Measurements from ENCODE around the gene ECHS1.
"Not testable (repeated sequence)": the region's sequence is repeated elsewhere in the genome, so short reads cannot be mapped to it uniquely, and the experiment has no call there.

ECHS1 gene

GRCh38 chr10:133373174-133374090 lies at the start of gene ECHS1:
TSS of gene ECHS1 (minus strand) at chr10:133373354. CDS start at chr10:133373333, 21 bp downstream.
- DNase-seq (ENCODE audit: low read depth in 2 of 2): peak; percentile 82 to 84

DNA sequence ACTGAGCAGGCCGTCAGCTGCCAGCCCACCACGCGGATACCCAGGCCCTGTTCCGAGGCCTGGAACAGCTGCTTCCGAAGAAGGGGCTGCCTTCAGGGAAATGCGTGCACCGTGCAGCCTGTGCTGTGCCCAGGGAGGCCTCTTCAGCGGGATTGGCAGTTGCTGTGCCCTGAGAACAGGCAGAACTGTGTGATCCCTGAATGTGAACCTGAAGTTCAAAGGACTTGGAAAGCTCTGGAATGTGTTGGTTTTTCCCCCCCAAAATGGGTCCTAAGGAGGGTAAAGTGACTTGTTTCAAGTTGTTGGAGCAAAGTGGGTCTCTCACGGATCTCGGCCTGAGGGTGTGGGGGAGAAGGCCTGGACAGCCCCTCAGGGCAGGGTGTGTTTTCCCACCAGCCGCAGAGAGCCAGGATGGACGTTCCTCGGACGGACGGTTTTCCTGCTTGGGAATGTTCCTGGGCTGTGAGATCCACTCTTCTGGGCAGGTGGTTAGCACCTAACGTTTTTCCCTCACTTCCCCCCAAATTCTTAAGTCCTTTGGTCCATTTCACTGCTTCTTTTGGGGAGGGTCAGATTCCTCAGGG lies 49.2 kb upstream of the ECHS1 start:
- DNase-seq (ENCODE audit: low read depth in 2 of 2): no peak

DNA sequence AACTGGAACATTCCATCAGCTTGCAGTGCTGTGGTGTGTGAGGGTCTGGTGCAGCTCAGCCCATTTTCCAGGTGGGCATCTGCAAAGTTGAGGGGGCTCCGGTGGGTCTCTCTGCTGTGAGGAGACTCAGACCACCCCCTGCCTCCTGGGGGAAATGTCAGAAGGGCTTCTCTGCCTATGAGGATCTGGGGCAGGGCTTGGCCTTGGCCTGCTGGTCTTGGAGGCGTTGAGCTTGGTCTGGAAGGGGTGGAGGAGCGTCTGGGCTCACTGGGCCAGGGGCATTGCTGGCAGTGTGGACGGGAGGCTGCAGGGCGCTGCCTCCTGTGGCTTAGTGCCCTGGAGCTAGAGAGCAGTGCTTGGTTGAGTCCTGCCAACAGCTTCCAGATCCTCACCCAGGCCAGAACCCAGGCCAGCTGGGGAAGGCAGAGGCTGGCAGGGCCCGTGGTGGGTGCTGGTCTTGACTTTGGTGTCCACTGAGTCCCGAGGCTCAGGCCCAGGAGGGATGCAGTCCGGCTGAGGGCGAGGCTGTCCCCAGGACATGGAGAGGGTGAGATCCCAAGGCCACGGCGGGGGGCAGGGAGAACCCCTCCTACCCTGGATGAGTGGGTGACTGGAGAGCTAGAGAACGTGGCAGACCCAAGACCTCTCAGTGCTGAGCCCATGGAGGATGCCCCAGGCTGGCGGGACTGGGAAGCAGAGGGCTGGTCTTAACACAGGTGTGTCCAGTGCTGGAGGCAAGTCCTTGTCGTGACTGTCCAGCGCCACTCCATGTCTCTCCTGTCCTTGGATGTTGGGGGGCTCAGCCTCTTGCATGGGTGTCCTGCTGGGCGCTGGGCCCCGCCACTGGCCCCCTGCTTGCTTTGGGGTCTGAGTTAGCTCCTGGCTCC lies 48.4 kb upstream of the ECHS1 start:
- no peak for DNase-seq (ENCODE audit: low read depth in 2 of 2)

DNA sequence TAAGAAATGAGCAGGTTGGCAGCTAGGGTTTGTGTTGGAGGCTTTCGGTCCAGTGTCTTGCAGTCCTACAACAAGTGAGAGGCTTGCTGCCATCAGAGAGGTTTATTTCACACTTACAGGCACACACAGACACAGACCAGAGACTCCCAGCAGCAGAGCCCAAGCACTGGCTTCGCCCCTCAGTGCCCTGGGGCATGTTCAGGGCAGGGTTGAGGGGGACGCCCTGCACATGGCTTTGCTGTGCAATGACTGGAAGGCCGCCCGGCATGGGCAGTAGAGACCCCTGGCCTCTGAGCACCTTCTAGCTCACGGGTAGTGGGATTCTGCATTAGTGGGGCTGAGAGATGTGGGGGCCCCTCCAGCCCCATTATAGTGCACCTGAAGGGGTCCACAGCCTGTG lies 47.4 kb upstream of the ECHS1 start:
- no peak for DNase-seq (ENCODE audit: low read depth in 2 of 2)

- DNase-seq (ENCODE audit: low read depth in 2 of 2): no peak
Measured at GRCh38 chr10:133420028-133420427, 46.9 kb upstream of the ECHS1 start.

GRCh38 chr10:133419211-133419950 lies 46.2 kb upstream of the ECHS1 start:
- DNase-seq (ENCODE audit: low read depth in 2 of 2): no peak

DNA sequence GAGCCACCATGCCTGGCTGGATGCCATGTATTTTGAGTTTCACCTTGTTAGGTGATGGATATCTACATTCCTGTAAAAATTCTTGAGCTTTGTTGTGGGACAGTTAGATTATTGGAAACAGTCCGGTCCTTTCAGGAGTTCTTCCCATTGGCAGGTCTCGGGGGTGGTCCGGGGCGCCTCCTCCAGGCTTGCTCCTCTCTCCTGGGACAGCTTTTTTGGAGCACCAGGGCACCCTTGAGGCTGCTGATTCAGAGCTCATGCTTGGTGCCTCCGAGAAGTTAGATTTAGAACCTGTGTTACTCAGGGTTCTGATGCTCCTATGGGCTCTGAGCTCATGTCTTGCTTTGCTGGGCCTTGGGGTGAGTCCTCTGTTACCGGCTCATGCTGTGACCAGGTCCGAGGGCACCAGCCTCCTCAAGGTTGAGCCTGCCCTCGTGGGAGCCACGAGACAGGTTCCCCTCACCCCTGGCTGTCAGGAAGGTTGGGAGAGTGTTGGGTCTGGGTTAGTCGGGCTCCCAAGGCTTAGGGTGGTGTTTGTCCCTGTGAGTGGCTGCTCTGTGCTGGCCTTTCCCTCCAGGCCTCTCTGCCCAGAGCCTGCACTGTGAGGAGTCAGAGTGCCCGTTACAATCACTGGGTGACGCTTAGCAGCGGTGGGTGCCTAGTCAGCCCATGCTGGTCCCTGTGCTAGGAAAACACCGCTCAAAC lies 45.3 kb upstream of the ECHS1 start:
- DNase-seq (ENCODE audit: low read depth in 2 of 2): no peak

- DNase-seq (ENCODE audit: low read depth in 2 of 2): no peak
Measured at GRCh38 chr10:133415752-133416151, 42.6 kb upstream of the ECHS1 start.

GRCh38 chr10:133414401-133414800 lies 41.2 kb upstream of the ECHS1 start:
- not testable (repeated sequence) for DNase-seq (ENCODE audit: low read depth in 2 of 2)

- no peak for DNase-seq (ENCODE audit: low read depth in 2 of 2)
Measured at GRCh38 chr10:133412381-133412711, 39.2 kb upstream of the ECHS1 start.

GRCh38 chr10:133411523-133412380 lies 38.6 kb upstream of the ECHS1 start:
- DNase-seq (ENCODE audit: low read depth in 2 of 2): no peak

DNA sequence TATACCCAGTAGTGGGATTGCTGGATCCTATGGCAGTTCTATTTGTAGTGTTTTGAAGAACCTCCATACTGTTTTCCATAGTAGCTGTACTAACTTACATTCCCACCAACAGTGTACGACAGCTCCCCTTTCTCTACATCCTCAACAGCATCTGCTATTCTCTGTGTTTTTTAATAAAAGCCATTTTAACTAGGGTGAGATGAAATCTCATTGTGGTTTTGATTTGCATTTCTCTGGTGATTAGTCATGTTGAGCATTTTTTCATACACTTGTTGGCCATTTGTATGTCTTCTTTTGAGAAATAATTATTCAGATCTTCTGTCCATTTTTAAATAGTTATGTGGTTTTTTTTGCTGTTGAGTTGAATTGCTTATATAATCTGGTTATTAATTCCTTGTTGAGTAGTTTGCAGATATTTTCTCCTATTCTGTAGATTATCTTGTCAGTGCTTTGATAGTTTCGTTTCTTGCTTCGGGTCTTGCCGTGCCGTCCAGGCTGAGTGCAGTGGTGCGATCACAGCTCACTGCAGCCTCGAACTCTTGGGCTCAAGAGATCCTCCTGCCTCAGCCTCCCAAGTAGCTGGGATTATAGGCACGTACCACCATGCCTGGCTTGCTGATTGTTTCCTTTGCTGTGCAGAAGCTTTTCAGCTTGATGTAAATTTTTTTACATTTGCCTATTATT lies 32.8 kb upstream of the ECHS1 start:
- DNase-seq (ENCODE audit: low read depth in 2 of 2): no peak

DNA sequence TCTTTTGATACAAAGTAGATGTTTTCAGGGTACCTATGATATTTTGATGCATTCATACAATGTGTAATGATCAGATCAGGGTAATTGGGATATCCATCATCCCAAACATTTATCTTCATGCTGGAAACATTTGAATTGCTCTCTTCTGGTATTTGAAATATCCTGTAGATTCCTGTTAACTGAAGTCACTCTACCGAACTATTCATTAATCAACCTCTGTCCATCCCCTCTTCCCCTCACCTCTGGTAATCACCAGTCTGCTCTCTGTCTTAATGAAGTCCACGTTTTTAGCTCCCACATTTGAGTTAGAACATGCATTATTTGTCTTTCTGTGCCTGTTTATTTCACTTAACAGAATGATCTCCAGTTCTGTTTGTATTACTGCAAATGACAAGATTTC lies 32.1 kb upstream of the ECHS1 start:
- DNase-seq (ENCODE audit: low read depth in 2 of 2): no peak

- DNase-seq (ENCODE audit: low read depth in 2 of 2): no peak
Measured at GRCh38 chr10:133403784-133404183, 30.6 kb upstream of the ECHS1 start.

- no peak for DNase-seq (ENCODE audit: low read depth in 2 of 2)
Measured at GRCh38 chr10:133403359-133403758, 30.2 kb upstream of the ECHS1 start.

GRCh38 chr10:133401981-133402725 lies 29.0 kb upstream of the ECHS1 start:
- no peak for DNase-seq (ENCODE audit: low read depth in 2 of 2)

- DNase-seq (ENCODE audit: low read depth in 2 of 2): no peak
Measured at GRCh38 chr10:133401500-133401899, 28.3 kb upstream of the ECHS1 start.

DNA sequence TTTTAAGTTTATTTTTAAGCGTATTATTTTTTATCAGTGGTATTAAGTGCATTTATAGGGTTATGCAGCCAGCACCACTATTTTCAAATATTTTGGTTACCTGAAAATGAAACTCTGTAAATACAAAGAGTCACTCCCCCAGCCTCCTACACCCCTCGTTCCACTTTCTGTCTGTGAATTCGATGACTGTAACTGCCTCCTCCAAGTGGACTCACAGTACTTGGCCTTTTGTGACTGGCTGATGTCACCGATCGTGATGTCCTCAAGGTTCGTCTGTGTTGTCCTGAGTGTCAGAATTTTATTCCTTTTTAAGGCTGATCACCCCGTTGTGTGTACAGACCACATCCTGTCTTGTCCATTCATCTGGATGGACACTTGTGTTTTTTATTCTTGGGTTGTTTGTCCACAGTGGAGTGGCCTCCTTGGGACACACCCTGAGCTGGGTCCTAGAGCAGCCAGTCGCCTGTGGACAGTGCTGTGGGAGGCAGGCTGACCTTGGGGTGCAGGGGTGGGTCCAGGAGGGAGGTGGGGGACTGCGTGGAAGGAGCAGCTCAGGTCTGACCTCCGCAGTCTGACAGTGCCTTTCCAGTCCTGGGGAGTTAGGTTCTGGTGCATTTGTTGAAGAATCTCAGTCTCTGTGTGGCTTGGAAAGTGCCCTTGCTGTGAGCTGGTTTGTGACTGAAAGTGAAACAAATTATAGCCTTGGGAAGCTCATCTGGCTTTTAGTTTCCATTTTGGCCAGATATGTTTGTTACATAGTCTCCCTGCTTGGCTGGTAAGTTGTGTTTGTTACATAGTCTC lies 27.7 kb upstream of the ECHS1 start:
- no peak for DNase-seq (ENCODE audit: low read depth in 2 of 2)

Measured in activated CD8-positive, alpha-beta memory T cell treated with anti-CD3 and anti-CD28 coated beads for 4 hours (primary cell).